CD4-positive, alpha-beta T cell treated with Interferon alpha-2 for 1 hour (primary cell): ENCODE measurements around the gene TSHZ2.

Experiments used
- DNase-seq, 2 donors: peaks; one replicate each; pipeline ENCODE4 v3.0.0-alpha.2; 2020 to 2022

TSHZ2 gene

GRCh38 chr20:53171065-53171464 lies 198.9 kb downstream of the TSHZ2 start:
- no peak for DNase-seq

- DNase-seq: no peak
Observed at GRCh38 chr20:53174454-53174853, 202.3 kb downstream of the TSHZ2 start.

GRCh38 chr20:53175135-53175780 lies 203.1 kb downstream of the TSHZ2 start:
- DNase-seq: no peak

- DNase-seq: no peak
Observed at GRCh38 chr20:53176134-53176533, 204.0 kb downstream of the TSHZ2 start.

GRCh38 chr20:53177687-53178086 lies 205.5 kb downstream of the TSHZ2 start:
- DNase-seq: no peak

- DNase-seq: no peak
Observed at GRCh38 chr20:53179749-53180148, 207.6 kb downstream of the TSHZ2 start.

GRCh38 chr20:53180928-53181362 lies 208.8 kb downstream of the TSHZ2 start:
- no peak for DNase-seq

GRCh38 chr20:53181866-53182376 lies 209.8 kb downstream of the TSHZ2 start:
- DNase-seq: no peak

GRCh38 chr20:53183181-53183580 lies 211.0 kb downstream of the TSHZ2 start:
- no peak for DNase-seq

- DNase-seq: no peak
Observed at GRCh38 chr20:53186635-53187034, 214.5 kb downstream of the TSHZ2 start.

GRCh38 chr20:53187392-53188068 lies 215.4 kb downstream of the TSHZ2 start:
- DNase-seq: no peak

GRCh38 chr20:53190225-53190624 lies 218.1 kb downstream of the TSHZ2 start:
- DNase-seq: no peak

GRCh38 chr20:53191957-53192356 lies 219.8 kb downstream of the TSHZ2 start:
- no peak for DNase-seq

GRCh38 chr20:53194306-53195290 lies 222.4 kb downstream of the TSHZ2 start:
- DNase-seq: no peak

- no peak for DNase-seq
Observed at GRCh38 chr20:53195876-53196610, 223.9 kb downstream of the TSHZ2 start.

GRCh38 chr20:53201588-53201987 lies 229.4 kb downstream of the TSHZ2 start:
- DNase-seq: no peak

GRCh38 chr20:53202777-53203176 lies 230.6 kb downstream of the TSHZ2 start:
- no peak for DNase-seq

- DNase-seq: no peak
Observed at GRCh38 chr20:53205046-53205445, 232.9 kb downstream of the TSHZ2 start.

GRCh38 chr20:53208110-53208832 lies 236.1 kb downstream of the TSHZ2 start:
- peak in 1 of 2 donors; percentile 26 for DNase-seq

GRCh38 chr20:53210041-53210440 lies 237.9 kb downstream of the TSHZ2 start:
- no peak for DNase-seq

GRCh38 chr20:53210931-53211330 lies 238.8 kb downstream of the TSHZ2 start:
- DNase-seq: no peak

- DNase-seq: no peak
Observed at GRCh38 chr20:53212018-53212417, 239.9 kb downstream of the TSHZ2 start.
